ENCODE measurements around the gene IL22RA2.

DNA sequence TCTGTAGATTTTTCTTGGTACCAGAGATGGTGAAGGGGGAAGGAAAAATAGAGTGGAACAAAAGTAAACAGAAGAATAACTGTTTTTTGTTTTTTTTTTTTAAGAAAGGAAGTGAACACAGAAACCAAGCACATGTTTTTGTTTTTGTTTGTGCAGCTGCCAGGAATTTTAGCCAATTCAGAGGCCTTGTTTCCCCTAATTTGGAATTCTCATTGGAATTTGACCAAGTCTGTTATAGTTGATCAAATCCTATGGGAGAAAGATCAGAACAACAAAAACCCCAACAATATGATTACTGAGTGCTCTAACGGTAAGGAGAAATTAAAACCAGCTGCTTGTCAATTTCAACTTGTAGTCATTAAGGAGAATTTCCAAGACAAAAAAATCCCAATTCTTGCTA lies 18.2 kb upstream of the IL22RA2 start:
- TF ChIP-seq, protein P1, sequence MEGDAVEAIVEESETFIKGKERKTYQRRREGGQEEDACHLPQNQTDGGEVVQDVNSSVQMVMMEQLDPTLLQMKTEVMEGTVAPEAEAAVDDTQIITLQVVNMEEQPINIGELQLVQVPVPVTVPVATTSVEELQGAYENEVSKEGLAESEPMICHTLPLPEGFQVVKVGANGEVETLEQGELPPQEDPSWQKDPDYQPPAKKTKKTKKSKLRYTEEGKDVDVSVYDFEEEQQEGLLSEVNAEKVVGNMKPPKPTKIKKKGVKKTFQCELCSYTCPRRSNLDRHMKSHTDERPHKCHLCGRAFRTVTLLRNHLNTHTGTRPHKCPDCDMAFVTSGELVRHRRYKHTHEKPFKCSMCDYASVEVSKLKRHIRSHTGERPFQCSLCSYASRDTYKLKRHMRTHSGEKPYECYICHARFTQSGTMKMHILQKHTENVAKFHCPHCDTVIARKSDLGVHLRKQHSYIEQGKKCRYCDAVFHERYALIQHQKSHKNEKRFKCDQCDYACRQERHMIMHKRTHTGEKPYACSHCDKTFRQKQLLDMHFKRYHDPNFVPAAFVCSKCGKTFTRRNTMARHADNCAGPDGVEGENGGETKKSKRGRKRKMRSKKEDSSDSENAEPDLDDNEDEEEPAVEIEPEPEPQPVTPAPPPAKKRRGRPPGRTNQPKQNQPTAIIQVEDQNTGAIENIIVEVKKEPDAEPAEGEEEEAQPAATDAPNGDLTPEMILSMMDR (IDR thresholded peaks at IDR 0.05), result no peak
- no peak for TF ChIP-seq POLR2A (IDR thresholded peaks at IDR 0.05)
